Suprapubic skin (tissue), 4 donors: Measurements from ENCODE around the gene RAET1E.

Experiments used
- EP300 ChIP-seq: sonication (generic); formaldehyde crosslinking; IDR thresholded peaks from one replicate; pipeline ENCODE4 v1.6.1; 2017; ENCODE audit warnings: antibody characterized with exemption
- POLR2AphosphoS5 ChIP-seq, 3 donors: sonication (generic); formaldehyde crosslinking; IDR thresholded peaks; one replicate each; pipeline ENCODE4 v1.6.1; 2017; ENCODE audit warnings: antibody characterized with exemption in 3 of 3
- TF ChIP-seq, protein P1 (sequence below), 2 donors: fragments of 200-600 bp in 1 of 2; fragments of 450-650 bp in 1 of 2; sonication (generic) in 1 of 2; IDR thresholded peaks; one replicate each; pipeline ENCODE4 v1.5.1; 2016 to 2019; ENCODE audit warnings: antibody characterized with exemption in 2 of 2, mild to moderate bottlenecking in 1 of 2, moderate library complexity in 1 of 2

DNA sequence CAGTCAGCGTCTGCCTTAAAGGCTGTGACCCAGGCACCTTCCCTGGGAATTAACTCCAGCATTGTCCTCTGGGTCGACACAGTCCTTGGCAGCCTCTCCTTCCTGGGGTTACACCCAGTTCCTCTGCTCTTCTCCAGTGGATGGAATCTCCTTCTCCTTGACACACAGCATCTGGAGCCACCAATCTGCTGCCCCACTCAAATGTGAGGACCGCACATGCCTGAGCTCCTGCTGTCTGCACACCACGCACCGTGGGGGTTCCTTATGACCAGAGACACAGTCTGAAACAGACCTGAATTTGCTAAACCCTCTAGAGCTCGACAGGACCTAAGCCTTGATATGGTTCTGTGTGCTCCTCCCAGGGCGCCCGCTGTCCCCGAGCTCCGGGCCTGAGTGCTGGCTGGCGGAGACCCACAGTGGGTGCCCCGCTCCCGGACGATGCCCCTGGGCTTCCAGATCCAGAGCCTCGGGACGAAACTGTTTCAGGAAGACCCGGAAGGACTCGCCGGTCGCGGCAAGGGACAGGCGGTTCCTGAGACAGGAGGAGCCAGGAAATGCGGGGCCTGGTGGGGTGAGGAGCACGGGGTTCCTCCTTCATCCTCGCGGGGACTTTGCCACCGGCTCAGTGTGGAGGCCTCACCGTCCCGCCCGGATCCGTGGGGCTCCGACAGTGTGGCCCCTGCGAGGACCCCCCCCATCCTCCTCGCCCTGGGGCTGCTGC is 27.5 kb upstream of the RAET1E start:
- no peak for TF ChIP-seq POLR2AphosphoS5 (IDR thresholded peaks at IDR 0.05)
- TF ChIP-seq, protein P1, sequence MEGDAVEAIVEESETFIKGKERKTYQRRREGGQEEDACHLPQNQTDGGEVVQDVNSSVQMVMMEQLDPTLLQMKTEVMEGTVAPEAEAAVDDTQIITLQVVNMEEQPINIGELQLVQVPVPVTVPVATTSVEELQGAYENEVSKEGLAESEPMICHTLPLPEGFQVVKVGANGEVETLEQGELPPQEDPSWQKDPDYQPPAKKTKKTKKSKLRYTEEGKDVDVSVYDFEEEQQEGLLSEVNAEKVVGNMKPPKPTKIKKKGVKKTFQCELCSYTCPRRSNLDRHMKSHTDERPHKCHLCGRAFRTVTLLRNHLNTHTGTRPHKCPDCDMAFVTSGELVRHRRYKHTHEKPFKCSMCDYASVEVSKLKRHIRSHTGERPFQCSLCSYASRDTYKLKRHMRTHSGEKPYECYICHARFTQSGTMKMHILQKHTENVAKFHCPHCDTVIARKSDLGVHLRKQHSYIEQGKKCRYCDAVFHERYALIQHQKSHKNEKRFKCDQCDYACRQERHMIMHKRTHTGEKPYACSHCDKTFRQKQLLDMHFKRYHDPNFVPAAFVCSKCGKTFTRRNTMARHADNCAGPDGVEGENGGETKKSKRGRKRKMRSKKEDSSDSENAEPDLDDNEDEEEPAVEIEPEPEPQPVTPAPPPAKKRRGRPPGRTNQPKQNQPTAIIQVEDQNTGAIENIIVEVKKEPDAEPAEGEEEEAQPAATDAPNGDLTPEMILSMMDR (IDR thresholded peaks at IDR 0.05), result no peak
- no peak for TF ChIP-seq EP300
